Neuron (in vitro differentiated cells): ENCODE results near the gene MORC4.

Experiments used
- H2AFZ ChIP-seq: one replicate; pipeline ENCODE4 v1.6.1; 2013; ENCODE audit warnings: low read depth, mild to moderate bottlenecking, inconsistent platforms, low read length, moderate library complexity
- H3K27me3 ChIP-seq: one replicate; pipeline ENCODE4 v1.6.1; 2013; ENCODE audit warnings: low read length; ENCODE audit not compliant: insufficient read depth
- H3K36me3 ChIP-seq: one replicate; pipeline ENCODE4 v1.6.1; 2013; ENCODE audit warnings: low read length; ENCODE audit not compliant: insufficient read depth
- H3K4me1 ChIP-seq: one replicate; pipeline ENCODE4 v1.6.1; 2013; ENCODE audit warnings: low read length; ENCODE audit not compliant: insufficient read depth
- H3K4me3 ChIP-seq: 2 replicates; pipeline ENCODE4 v1.5.1; 2013; ENCODE audit warnings: mild to moderate bottlenecking, low read length, moderate library complexity
- H3K9me3 ChIP-seq: one replicate; pipeline ENCODE4 v1.6.1; 2013; ENCODE audit warnings: low read length

The MORC4 gene

GRCh38 chrX:106948641-106949040 is 51.4 kb downstream of the MORC4 start:
- Histone ChIP-seq H3K4me3 (no peak overlapping the region), H3K9me3 (no peaks in the 10 kb centered on the region), H3K4me1 (no peaks in the 10 kb centered on the region), H3K27me3 (no peaks in the 10 kb centered on the region), H3K36me3 (no peaks in the 10 kb centered on the region), H2AFZ (no peak overlapping the region)

- Histone ChIP-seq H3K9me3 (no peaks in the 10 kb centered on the region), H3K4me1 (no peaks in the 10 kb centered on the region), H3K4me3 (no peak overlapping the region), H3K36me3 (no peaks in the 10 kb centered on the region), H3K27me3 (no peaks in the 10 kb centered on the region), H2AFZ (no peak overlapping the region)
Observed at GRCh38 chrX:106946464-106946863, 53.5 kb downstream of the MORC4 start.

GRCh38 chrX:106940068-106940467 is 59.9 kb downstream of the MORC4 start:
- peaks cover 2% of the 10 kb centered on the region for H3K36me3 ChIP-seq
- no peak overlapping the region for H3K4me3 ChIP-seq

GRCh38 chrX:106939566-106939965 is 60.4 kb downstream of the MORC4 start:
- Histone ChIP-seq H3K4me1 (no peaks in the 10 kb centered on the region), H3K4me3 (no peak overlapping the region), H3K36me3 (peaks cover 2% of the 10 kb centered on the region), H3K9me3 (no peaks in the 10 kb centered on the region), H3K27me3 (no peaks in the 10 kb centered on the region), H2AFZ (no peak overlapping the region)

More at GRCh38 chrX:106940068-106940467, 59.9 kb downstream of the MORC4 start:
- no peaks in the 10 kb centered on the region for H3K4me1 ChIP-seq
- H3K9me3 ChIP-seq = no peaks in the 10 kb centered on the region
- no peaks in the 10 kb centered on the region for H3K27me3 ChIP-seq
- no peak overlapping the region for H2AFZ ChIP-seq

- H3K9me3 ChIP-seq = no peaks in the 10 kb centered on the region
- no peaks in the 10 kb centered on the region for H3K4me1 ChIP-seq
- peaks cover 2% of the 10 kb centered on the region for H3K36me3 ChIP-seq
- H3K4me3 ChIP-seq = no peak overlapping the region
- H2AFZ ChIP-seq = no peak overlapping the region
- H3K27me3 ChIP-seq = no peaks in the 10 kb centered on the region
Observed at GRCh38 chrX:106936246-106936645, 63.8 kb downstream of the MORC4 start.

- H2AFZ ChIP-seq = no peak overlapping the region
- no peaks in the 10 kb centered on the region for H3K9me3 ChIP-seq
- no peak overlapping the region for H3K4me3 ChIP-seq
- H3K36me3 ChIP-seq = peaks cover 2% of the 10 kb centered on the region
- H3K27me3 ChIP-seq = no peaks in the 10 kb centered on the region
- H3K4me1 ChIP-seq = no peaks in the 10 kb centered on the region
Observed at GRCh38 chrX:106935175-106935574, 64.8 kb downstream of the MORC4 start.

GRCh38 chrX:106933538-106933961 is 66.5 kb downstream of the MORC4 start:
- Histone ChIP-seq H3K36me3 (peaks cover 2% of the 10 kb centered on the region), H3K9me3 (no peaks in the 10 kb centered on the region), H3K4me3 (no peak overlapping the region), H2AFZ (no peak overlapping the region), H3K27me3 (no peaks in the 10 kb centered on the region), H3K4me1 (no peaks in the 10 kb centered on the region)

- H2AFZ ChIP-seq = no peak overlapping the region
- H3K4me1 ChIP-seq = no peaks in the 10 kb centered on the region
- no peaks in the 10 kb centered on the region for H3K9me3 ChIP-seq
- peaks cover 2% of the 10 kb centered on the region for H3K36me3 ChIP-seq
- H3K4me3 ChIP-seq = no peak overlapping the region
- no peaks in the 10 kb centered on the region for H3K27me3 ChIP-seq
Observed at GRCh38 chrX:106932960-106933537, 67.0 kb downstream of the MORC4 start.

- H3K4me3 ChIP-seq = no peak overlapping the region
- no peaks in the 10 kb centered on the region for H3K36me3 ChIP-seq
- H3K27me3 ChIP-seq = no peaks in the 10 kb centered on the region
- no peaks in the 10 kb centered on the region for H3K9me3 ChIP-seq
- no peaks in the 10 kb centered on the region for H3K4me1 ChIP-seq
- H2AFZ ChIP-seq = no peak overlapping the region
Observed at GRCh38 chrX:106932492-106932923, 67.5 kb downstream of the MORC4 start.

- H3K4me3 ChIP-seq = no peak overlapping the region
- no peaks in the 10 kb centered on the region for H3K4me1 ChIP-seq
- no peak overlapping the region for H2AFZ ChIP-seq
- H3K27me3 ChIP-seq = no peaks in the 10 kb centered on the region
- H3K9me3 ChIP-seq = no peaks in the 10 kb centered on the region
- no peaks in the 10 kb centered on the region for H3K36me3 ChIP-seq
Observed at GRCh38 chrX:106931831-106932491, 68.1 kb downstream of the MORC4 start.

GRCh38 chrX:106928227-106928626 is 71.8 kb downstream of the MORC4 start:
- no peak overlapping the region for H2AFZ ChIP-seq
- H3K9me3 ChIP-seq = no peaks in the 10 kb centered on the region
- H3K36me3 ChIP-seq = no peaks in the 10 kb centered on the region
- no peak overlapping the region for H3K4me3 ChIP-seq
- H3K4me1 ChIP-seq = no peaks in the 10 kb centered on the region
- no peaks in the 10 kb centered on the region for H3K27me3 ChIP-seq

GRCh38 chrX:106927700-106928099 is 72.3 kb downstream of the MORC4 start:
- Histone ChIP-seq H3K4me1 (no peaks in the 10 kb centered on the region), H3K4me3 (no peak overlapping the region), H3K36me3 (no peaks in the 10 kb centered on the region)

GRCh38 chrX:106927023-106927422 is 73.0 kb downstream of the MORC4 start:
- Histone ChIP-seq H3K9me3 (no peaks in the 10 kb centered on the region), H3K36me3 (no peaks in the 10 kb centered on the region), H3K4me1 (no peaks in the 10 kb centered on the region), H3K4me3 (no peak overlapping the region), H2AFZ (no peak overlapping the region), H3K27me3 (no peaks in the 10 kb centered on the region)

More at GRCh38 chrX:106927700-106928099, 72.3 kb downstream of the MORC4 start:
- Histone ChIP-seq H3K9me3 (no peaks in the 10 kb centered on the region), H3K27me3 (no peaks in the 10 kb centered on the region), H2AFZ (no peak overlapping the region)

GRCh38 chrX:106921637-106922036 is 78.4 kb downstream of the MORC4 start:
- no peaks in the 10 kb centered on the region for H3K9me3 ChIP-seq
- H2AFZ ChIP-seq = no peak overlapping the region
- no peaks in the 10 kb centered on the region for H3K27me3 ChIP-seq
- no peak overlapping the region for H3K4me3 ChIP-seq
- H3K4me1 ChIP-seq = peaks cover 11% of the 10 kb centered on the region
- no peaks in the 10 kb centered on the region for H3K36me3 ChIP-seq
